HepG2 (cell line): ENCODE data around the gene GDF2. TPM values are rescaled to one million over a fixed set of nuclear protein-coding genes. Genes with fewer than 3 reads are reported as not detected.

ENCODE experiments used
- ATAC-seq: fragments of 200-7000 bp; cut with Tn5 transposase; 3 replicates; pipeline ENCODE4 v1.9.1; 2020; ENCODE audit warnings: mild to moderate bottlenecking, moderate library complexity
- BruUV-seq: library from RNA; stranded (reverse); fragments of 400-500 nt; replicated peaks from 2 replicates; lab custom pipeline; 2021; lab: Mats Ljungman, UMichigan
- CTCF ChIA-PET: fragments of 300-600 bp; formaldehyde crosslinking; extraction: SDS; loops from one replicate; lab custom pipeline; 2021; ENCODE audit warnings: low total read pairs, inconsistent platforms, low intra/inter-chr PET ratio; lab: Yijun Ruan, JAX
- POLR2A ChIA-PET: fragments of 350-600 bp; sonication (Branson Sonifier 250); formaldehyde crosslinking; loops from one replicate; lab custom pipeline; 2020; ENCODE audit warnings: antibody characterized with exemption, inconsistent platforms; lab: Yijun Ruan, JAX
- DNase-seq: peaks from one replicate; pipeline ENCODE4 v3.0.0-alpha.2; 2015; ENCODE audit warnings: low spot score
- FAIRE-seq: peaks from 3 replicates; lab custom pipeline; 2011; peaks lifted over from hg19 to GRCh38; lab: Jason Lieb, UNC
- H2AFZ ChIP-seq: one replicate; pipeline ENCODE4 v1.6.1; 2011; ENCODE audit warnings: low read length, inconsistent platforms
- H3K27ac ChIP-seq: fragments of 300-600 bp; 3 replicates; pipeline ENCODE4 v1.8.0; 2011; ENCODE audit warnings: mixed run types, mild to moderate bottlenecking, mixed read lengths, low read length, inconsistent platforms; ENCODE audit not compliant: insufficient read depth; ENCODE audit errors: extremely low read length
- H3K27me3 ChIP-seq, 2 experiments: fragments of 200-600 bp in 1 of 2; 2 replicates in 1 of 2; 3 replicates in 1 of 2; pipeline versions ENCODE4 v1.6.0 to v1.8.0; 2011; ENCODE audit warnings: low read length in 2 of 2, mild to moderate bottlenecking in 2 of 2, moderate library complexity in 2 of 2, inconsistent platforms in 1 of 2; ENCODE audit not compliant: insufficient read depth in 2 of 2, control insufficient read depth in 1 of 2
- H3K36me3 ChIP-seq, 2 experiments: fragments of 200-600 bp in 1 of 2; replicated peaks in 1 of 2; 2 replicates in 1 of 2; 3 replicates in 1 of 2; pipeline versions ENCODE4 v1.5.1 to v1.8.0; 2011; ENCODE audit warnings: low read length in 2 of 2, inconsistent platforms in 1 of 2; ENCODE audit not compliant: insufficient read depth in 2 of 2, control insufficient read depth in 1 of 2
- H3K4me1 ChIP-seq: 2 replicates; pipeline ENCODE4 v1.5.1; 2012; ENCODE audit warnings: low read length, inconsistent platforms; ENCODE audit not compliant: insufficient read depth
- H3K4me2 ChIP-seq: 2 replicates; pipeline ENCODE4 v1.6.0; 2011; ENCODE audit warnings: low read depth, low read length, inconsistent platforms
- H3K4me3 ChIP-seq, 3 experiments: fragments of 200-600 bp in 1 of 3; sonication (generic), shearing (Covaris generic) in 1 of 3; replicated peaks in 1 of 3; 2 replicates each; pipeline ENCODE4 v1.5.1; 2011 to 2016; ENCODE audit warnings: low read length in 3 of 3, inconsistent platforms in 2 of 3, low read depth in 2 of 3, mild to moderate bottlenecking in 2 of 3, control low read depth in 1 of 3, mixed read lengths in 1 of 3; ENCODE audit not compliant: insufficient read depth in 1 of 3
- H3K79me2 ChIP-seq: one replicate; pipeline ENCODE4 v1.6.1; 2011; ENCODE audit warnings: low read length, inconsistent platforms; ENCODE audit not compliant: insufficient read depth
- H3K9ac ChIP-seq: 2 replicates; pipeline ENCODE4 v1.6.0; 2011; ENCODE audit warnings: mild to moderate bottlenecking, low read depth, low read length, inconsistent platforms; ENCODE audit not compliant: insufficient read depth
- H3K9me3 ChIP-seq: 2 replicates; pipeline ENCODE4 v1.5.1; 2012; ENCODE audit warnings: mild to moderate bottlenecking, low read length
- H4K20me1 ChIP-seq: 2 replicates; pipeline ENCODE4 v1.6.0; 2011; ENCODE audit warnings: inconsistent platforms, mild to moderate bottlenecking, low read length, moderate library complexity; ENCODE audit not compliant: insufficient read depth
- CHCHD3 ChIP-seq: sonication (generic); formaldehyde crosslinking; IDR thresholded peaks from 2 replicates; pipeline ENCODE4 v1.8.0; 2022; ENCODE audit warnings: mild to moderate bottlenecking, missing genetic modification reagents, moderate library complexity
- DPF2 ChIP-seq: sonication (generic); formaldehyde crosslinking; IDR thresholded peaks from 2 replicates; pipeline ENCODE4 v1.4.0; 2020; ENCODE audit warnings: mild to moderate bottlenecking, low read depth, missing genetic modification reagents, borderline replicate concordance
- ISX ChIP-seq: sonication (generic); formaldehyde crosslinking; conservative IDR thresholded peaks from 2 replicates; pipeline ENCODE4 v1.5.0; 2020; ENCODE audit warnings: missing genetic modification reagents
- KDM5A ChIP-seq: fragments of 200-600 bp; sonication (generic); IDR thresholded peaks from 2 replicates; pipeline ENCODE4 v1.7.0; 2018; ENCODE audit warnings: antibody characterized with exemption, mild to moderate bottlenecking, low read length, borderline replicate concordance
- ZMAT3 ChIP-seq: sonication (generic); formaldehyde crosslinking; conservative IDR thresholded peaks from 2 replicates; pipeline ENCODE4 v1.7.0; 2021; ENCODE audit warnings: missing genetic modification reagents
- ZNF580 ChIP-seq: IDR thresholded peaks from 2 replicates; pipeline ENCODE4 v1.6.1; 2016; ENCODE audit warnings: low read depth, borderline replicate concordance
- ZNF772 ChIP-seq: sonication (generic); formaldehyde crosslinking; IDR thresholded peaks from 2 replicates; pipeline ENCODE4 v1.5.0; 2020; ENCODE audit warnings: mild to moderate bottlenecking, missing genetic modification reagents
- ZNF773 ChIP-seq: sonication (generic); formaldehyde crosslinking; IDR thresholded peaks from 2 replicates; pipeline ENCODE4 v1.4.0; 2020; ENCODE audit warnings: missing genetic modification reagents, borderline replicate concordance
- ZNF878 ChIP-seq: sonication (generic); formaldehyde crosslinking; IDR thresholded peaks from 2 replicates; pipeline ENCODE4 v1.8.1; 2023; ENCODE audit warnings: mild to moderate bottlenecking, missing genetic modification reagents, moderate library complexity
- WGBS: methylation state at CpG from one replicate; pipeline ENCODE4 v1.1.6; 2017; ENCODE audit warnings: low lambda C conversion rate; 5-methylcytosine and 5-hydroxymethylcytosine counted together
- in situ Hi-C: cut with HindIII; loops from 2 replicates; pipeline ENCODE4 v1.10.0; 2017; ENCODE audit warnings: low pct_unique_long_range_greater_than_20kb; ENCODE audit not compliant: extremely low pct_ligation_motif_present
- intact Hi-C: fragments of 100-400 bp; cut with micrococcal nuclease; formaldehyde crosslinking; loops from one replicate; pipeline ENCODE4 v1.10.0; 2022; ENCODE audit not compliant: unreplicated experiment
- polyA plus RNA-seq, 8 experiments: library from polyadenylated mRNA; depleted of rRNA in 3 of 8; stranded (reverse) in 7 of 8; unstranded in 1 of 8; fragments of >200 nt; fragmentation: Illumina TruSeq in 4 of 8; extraction: Trizol in 4 of 8; gene quantifications; 2 replicates each; pipeline versions ENCODE4 v1.2.1 to v1.2.3, GENCODE V29; 2011 to 2016; ENCODE audit warnings: low read depth in 4 of 8, missing spikeins in 1 of 8, mixed read lengths in 1 of 8; ENCODE audit not compliant: insufficient read depth in 1 of 8
- total RNA-seq, 5 experiments: library from RNA; depleted of rRNA; stranded (reverse); fragments of >200 nt; fragmentation: Illumina TruSeq; extraction: Trizol; gene quantifications; 2 replicates each; pipeline ENCODE4 v1.2.3, GENCODE V29; 2016; ENCODE audit warnings: low read depth in 1 of 5
- TF ChIP-seq, protein P1 (sequence below): sonication (generic); formaldehyde crosslinking; IDR thresholded peaks from 2 replicates; pipeline ENCODE4 v1.4.0; 2020; ENCODE audit warnings: mild to moderate bottlenecking, missing genetic modification reagents, borderline replicate concordance
- TF ChIP-seq, protein P2 (sequence below): sonication (generic); formaldehyde crosslinking; IDR thresholded peaks from 2 replicates; pipeline ENCODE4 v1.5.0; 2020; ENCODE audit warnings: missing genetic modification reagents, mild to moderate bottlenecking, borderline replicate concordance

The GDF2 gene
- total and polyA plus RNA-seq, 2 of the 13 experiments (the other 11 are each of a cell fraction or from before 2014, with no cell fraction given), result not detected

GRCh38 chr10:47365431-47366180 is 43.4 kb downstream of the GDF2 start (continued):
- TF ChIP-seq ZNF580 (no peak), ZNF773 (CRISPR knock-in tag) (no peak), CHCHD3 (CRISPR knock-in tag) (no peak)
- TF ChIP-seq, all 625 proteins: peak for 0

GRCh38 chr10:47366181-47366631 is 44.0 kb downstream of the GDF2 start:
- no peaks in the 10 kb centered on the region for H3K9me3 ChIP-seq
- POLR2A ChIA-PET, result no interaction called here
- no peaks in the 10 kb centered on the region for H4K20me1 ChIP-seq
- no peak overlapping the region for H2AFZ ChIP-seq
- no peak overlapping the region for H3K9ac ChIP-seq
- FAIRE-seq (no peak), ATAC-seq (no peak), DNase-seq (no peak)
- H3K4me3 ChIP-seq, result no peak overlapping the region
- H3K27me3 ChIP-seq, result peaks cover 0 to 4% of the 10 kb centered on the region in 2 experiments; a peak in 3 of 5 replicates
- H3K4me2 ChIP-seq, result no peak overlapping the region
- no TSS peak for BruUV-seq
- CTCF ChIA-PET, result no interaction called here
- no peaks in the 10 kb centered on the region for H3K36me3 ChIP-seq
- in situ Hi-C loops (no loop called here), intact Hi-C loops (no loop called here)
- no peaks in the 10 kb centered on the region for H3K79me2 ChIP-seq
- WGBS, result 28% methylated on average over 5 of the region's 5 CpGs
- no peak overlapping the region for H3K27ac ChIP-seq
- peaks cover 10% of the 10 kb centered on the region; the same call in 1 of the 2 replicates for H3K4me1 ChIP-seq
- TF ChIP-seq ISX (CRISPR knock-in tag) (no peak), DPF2 (CRISPR knock-in tag) (no peak), KDM5A (no peak), ZNF878 (CRISPR knock-in tag) (no peak), ZNF772 (no peak), ZMAT3 (CRISPR knock-in tag) (no peak)
- TF ChIP-seq, protein P1, sequence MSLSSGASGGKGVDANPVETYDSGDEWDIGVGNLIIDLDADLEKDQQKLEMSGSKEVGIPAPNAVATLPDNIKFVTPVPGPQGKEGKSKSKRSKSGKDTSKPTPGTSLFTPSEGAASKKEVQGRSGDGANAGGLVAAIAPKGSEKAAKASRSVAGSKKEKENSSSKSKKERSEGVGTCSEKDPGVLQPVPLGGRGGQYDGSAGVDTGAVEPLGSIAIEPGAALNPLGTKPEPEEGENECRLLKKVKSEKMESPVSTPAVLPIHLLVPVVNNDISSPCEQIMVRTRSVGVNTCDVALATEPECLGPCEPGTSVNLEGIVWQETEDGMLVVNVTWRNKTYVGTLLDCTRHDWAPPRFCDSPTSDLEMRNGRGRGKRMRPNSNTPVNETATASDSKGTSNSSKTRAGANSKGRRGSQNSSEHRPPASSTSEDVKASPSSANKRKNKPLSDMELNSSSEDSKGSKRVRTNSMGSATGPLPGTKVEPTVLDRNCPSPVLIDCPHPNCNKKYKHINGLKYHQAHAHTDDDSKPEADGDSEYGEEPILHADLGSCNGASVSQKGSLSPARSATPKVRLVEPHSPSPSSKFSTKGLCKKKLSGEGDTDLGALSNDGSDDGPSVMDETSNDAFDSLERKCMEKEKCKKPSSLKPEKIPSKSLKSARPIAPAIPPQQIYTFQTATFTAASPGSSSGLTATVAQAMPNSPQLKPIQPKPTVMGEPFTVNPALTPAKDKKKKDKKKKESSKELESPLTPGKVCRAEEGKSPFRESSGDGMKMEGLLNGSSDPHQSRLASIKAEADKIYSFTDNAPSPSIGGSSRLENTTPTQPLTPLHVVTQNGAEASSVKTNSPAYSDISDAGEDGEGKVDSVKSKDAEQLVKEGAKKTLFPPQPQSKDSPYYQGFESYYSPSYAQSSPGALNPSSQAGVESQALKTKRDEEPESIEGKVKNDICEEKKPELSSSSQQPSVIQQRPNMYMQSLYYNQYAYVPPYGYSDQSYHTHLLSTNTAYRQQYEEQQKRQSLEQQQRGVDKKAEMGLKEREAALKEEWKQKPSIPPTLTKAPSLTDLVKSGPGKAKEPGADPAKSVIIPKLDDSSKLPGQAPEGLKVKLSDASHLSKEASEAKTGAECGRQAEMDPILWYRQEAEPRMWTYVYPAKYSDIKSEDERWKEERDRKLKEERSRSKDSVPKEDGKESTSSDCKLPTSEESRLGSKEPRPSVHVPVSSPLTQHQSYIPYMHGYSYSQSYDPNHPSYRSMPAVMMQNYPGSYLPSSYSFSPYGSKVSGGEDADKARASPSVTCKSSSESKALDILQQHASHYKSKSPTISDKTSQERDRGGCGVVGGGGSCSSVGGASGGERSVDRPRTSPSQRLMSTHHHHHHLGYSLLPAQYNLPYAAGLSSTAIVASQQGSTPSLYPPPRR (CRISPR knock-in tag), result no peak
- TF ChIP-seq, protein P2, sequence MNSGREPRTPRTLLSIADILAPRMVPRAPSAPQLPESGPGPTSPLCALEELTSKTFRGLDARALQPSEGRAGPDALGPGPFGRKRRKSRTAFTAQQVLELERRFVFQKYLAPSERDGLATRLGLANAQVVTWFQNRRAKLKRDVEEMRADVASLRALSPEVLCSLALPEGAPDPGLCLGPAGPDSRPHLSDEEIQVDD (CRISPR knock-in tag), result no peak
